H1 (cell line): ENCODE data around the gene SNX33.

Experiments used
- ATF2 ChIP-seq: IDR thresholded peaks from 2 replicates; pipeline ENCODE4 v1.6.1; 2012; ENCODE audit warnings: low read length, inconsistent platforms
- CTCF ChIP-seq, 3 experiments: IDR thresholded peaks; 1 replicate in 2 of 3; 2 replicates in 1 of 3; pipeline versions ENCODE4 v1.5.1 to v1.6.1; 2011; ENCODE audit warnings: low read length in 3 of 3, mild to moderate bottlenecking in 3 of 3, inconsistent platforms in 2 of 3, low read depth in 1 of 3, moderate library complexity in 1 of 3; ENCODE audit not compliant: insufficient read depth in 1 of 3; ENCODE audit errors: control extremely low read depth in 1 of 3
- EZH2 ChIP-seq: fragments of 200-600 bp; sonication (generic); IDR thresholded peaks from 2 replicates; pipeline ENCODE4 v1.7.1; 2012; ENCODE audit warnings: low read depth, mild to moderate bottlenecking, moderate library complexity, low read length, inconsistent platforms; ENCODE audit not compliant: severe bottlenecking
- KDM5A ChIP-seq: fragments of 200-600 bp; IDR thresholded peaks from 2 replicates; pipeline ENCODE4 v1.7.1; 2012; ENCODE audit warnings: mild to moderate bottlenecking, low read length, inconsistent platforms, mixed read lengths
- POLR2A ChIP-seq, 2 experiments: IDR thresholded peaks; 1 replicate in 1 of 2; 2 replicates in 1 of 2; pipeline ENCODE4 v1.6.1; 2011; ENCODE audit warnings: low read depth in 2 of 2, low read length in 2 of 2, mild to moderate bottlenecking in 2 of 2; ENCODE audit errors: control extremely low read depth in 1 of 2
- POLR2AphosphoS5 ChIP-seq: IDR thresholded peaks from 2 replicates; pipeline ENCODE4 v1.6.1; 2011; ENCODE audit warnings: low read depth, low read length

GRCh38 chr15:75694241-75695182, 46.8 kb downstream of the SNX33 start:
- TF ChIP-seq POLR2A (IDR thresholded peaks at IDR 0.05; ENCODE audit: control extremely low read depth in 1 of 2, low read depth in 2 of 2, low read length in 2 of 2) (no peak), CTCF (IDR thresholded peaks at IDR 0.05; ENCODE audit: control extremely low read depth in 1 of 3, insufficient read depth in 1 of 3, low read depth in 1 of 3, low read length in 3 of 3) (peak; percentile 14 to 46 (median 26)), ATF2 (no peak), EZH2 (no peak), KDM5A (no peak), POLR2AphosphoS5 (no peak)
